Activated CD8-positive, alpha-beta memory T cell treated with anti-CD3 and anti-CD28 coated beads for 4 hours (primary cell): ENCODE results near the gene KLK10.

Experiments used
- DNase-seq, 2 donors: peaks; one replicate each; pipeline ENCODE4 v3.0.0-alpha.2; 2020; ENCODE audit warnings: low read depth in 2 of 2

KLK10 gene, protein sequence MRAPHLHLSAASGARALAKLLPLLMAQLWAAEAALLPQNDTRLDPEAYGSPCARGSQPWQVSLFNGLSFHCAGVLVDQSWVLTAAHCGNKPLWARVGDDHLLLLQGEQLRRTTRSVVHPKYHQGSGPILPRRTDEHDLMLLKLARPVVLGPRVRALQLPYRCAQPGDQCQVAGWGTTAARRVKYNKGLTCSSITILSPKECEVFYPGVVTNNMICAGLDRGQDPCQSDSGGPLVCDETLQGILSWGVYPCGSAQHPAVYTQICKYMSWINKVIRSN

DNA sequence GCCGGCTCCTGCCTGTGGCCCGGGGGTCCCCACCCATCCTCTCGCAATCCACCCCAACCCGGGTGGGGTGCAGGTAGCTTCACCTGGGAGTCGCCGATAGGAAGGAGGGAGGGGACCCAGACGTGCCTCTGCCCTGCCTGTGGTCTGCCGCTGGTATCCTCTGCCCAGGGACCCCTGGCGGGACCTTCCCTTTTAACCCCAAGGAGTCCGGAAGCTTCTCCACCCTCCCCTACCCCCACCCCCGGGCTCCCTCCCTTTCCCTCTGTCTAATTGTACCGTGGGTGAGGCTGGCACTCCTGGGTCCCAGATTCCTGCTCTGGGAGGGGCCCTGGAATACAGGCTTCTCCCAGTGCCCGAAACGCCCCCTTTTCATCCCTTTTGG lies at the start of gene KLK10:
Gene KLK10 (minus strand): TSS at position 166 of the 382 bp plus-strand sequence. CDS start 579 bp downstream, outside the sequence.
- DNase-seq: no peak

DNA sequence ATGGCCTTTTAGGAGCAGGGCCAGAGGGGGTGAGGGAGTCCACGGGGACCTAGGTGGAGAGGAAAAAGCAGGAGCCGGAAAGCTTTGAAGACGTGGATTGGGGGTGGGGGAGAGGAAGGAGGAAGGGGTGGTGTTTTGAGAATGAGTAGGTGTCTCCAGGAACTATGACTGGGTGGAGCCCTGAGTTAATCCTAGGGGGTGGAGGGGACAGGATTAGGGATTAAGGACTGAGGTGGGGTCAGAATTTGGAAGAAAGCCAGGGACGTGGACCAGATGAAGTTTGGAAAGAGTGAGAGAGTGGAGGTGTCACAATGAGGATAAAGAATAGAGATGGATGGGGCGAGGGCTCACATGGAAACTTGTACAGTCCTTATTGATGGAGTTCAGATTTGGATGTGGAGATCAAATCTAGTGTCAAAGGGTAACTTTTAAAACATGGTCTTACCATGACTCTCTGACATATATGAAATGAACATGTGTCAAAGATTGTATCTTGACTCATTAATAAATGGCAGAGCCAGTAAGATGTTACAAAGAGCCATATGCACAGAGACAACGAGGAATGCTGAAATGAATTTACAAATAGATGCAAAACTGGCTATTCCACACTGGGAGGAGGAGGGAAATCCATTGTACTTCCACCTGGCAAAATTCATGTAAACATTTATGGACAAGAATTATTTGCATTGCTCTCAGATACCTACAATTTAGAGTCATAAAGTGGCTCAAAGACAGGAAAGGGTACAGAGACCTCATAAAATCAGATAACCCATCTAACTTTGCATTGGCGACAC lies 47.1 kb upstream of the KLK10 start:
- DNase-seq: no peak

DNA sequence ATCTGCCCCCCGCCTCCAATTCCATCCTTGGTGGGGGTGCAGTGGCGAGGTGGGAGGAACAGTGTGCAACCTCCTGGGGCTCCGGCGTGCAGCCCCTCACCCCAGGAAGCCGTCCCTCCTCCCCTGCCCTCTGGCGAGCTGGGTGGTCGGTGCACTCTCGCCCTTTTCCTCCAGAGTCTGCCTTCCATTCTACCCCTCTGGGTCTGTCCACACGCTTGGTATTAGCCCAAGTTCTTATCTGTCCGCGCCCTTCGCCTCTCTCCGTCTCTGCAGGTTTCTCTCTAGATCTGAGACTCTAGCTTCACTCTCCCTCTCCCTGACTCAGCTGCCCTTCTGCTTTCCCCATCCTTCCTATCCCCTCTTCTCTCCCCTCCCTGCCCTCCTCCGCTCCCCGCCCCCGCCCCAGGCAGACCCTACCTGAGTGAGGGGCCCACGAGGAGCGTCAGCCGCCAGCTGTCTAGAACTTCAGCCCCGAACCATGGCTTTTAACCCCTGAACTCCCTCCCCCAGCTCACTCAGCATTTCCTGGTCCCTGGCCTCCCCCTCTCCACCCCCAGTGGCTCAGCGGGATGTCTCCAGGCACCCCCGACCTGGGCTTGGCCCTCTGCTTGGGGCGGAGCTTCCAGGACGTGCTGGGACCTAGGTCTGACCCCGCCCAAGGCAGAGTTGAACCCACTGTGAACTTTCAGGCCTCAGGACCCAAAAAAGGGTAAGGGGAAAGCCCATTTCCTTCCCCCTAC lies 45.9 kb upstream of the KLK10 start:
- DNase-seq: no peak

DNA sequence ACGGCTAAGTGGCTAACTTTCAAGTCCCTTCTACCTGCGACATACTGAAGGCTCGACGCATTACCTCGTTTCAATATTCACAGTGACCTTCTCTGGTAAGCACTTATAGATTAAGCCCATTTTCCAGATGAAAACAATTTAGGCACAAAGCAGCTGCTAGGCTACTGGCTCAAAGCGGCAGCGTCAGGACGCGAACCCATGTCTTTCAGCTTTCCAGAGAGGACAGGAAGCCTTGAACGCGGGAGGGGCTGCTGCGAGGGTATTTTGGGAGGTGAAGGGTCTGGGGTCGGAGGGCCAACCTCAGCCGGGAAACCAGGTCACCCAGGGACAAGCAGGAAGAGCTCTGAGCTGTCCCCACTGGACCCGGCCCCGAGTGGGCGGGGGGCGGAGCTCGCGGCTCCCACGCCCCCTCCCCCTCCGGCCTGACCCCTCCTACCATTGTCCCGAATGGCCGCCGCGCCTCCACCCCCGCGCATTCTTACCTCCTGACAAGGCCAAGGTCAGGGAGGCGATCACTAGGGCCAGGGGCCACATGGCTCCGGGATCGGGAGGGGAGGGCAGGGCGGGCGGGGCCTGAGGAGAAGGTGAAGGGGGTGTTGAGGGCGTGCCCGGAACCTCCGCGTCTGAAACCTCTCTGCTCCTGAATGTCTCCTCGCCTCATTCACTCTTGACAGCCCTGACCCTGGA lies 45.2 kb upstream of the KLK10 start, which contains the start of gene KLK13:
Gene KLK13 (minus strand): TSS at position 559 of the 687 bp plus-strand sequence. CDS start 25 bp downstream, at position 534.
- DNase-seq: no peak

GRCh38 chr19:51063664-51064063 lies 44.2 kb upstream of the KLK10 start:
- no peak for DNase-seq

DNA sequence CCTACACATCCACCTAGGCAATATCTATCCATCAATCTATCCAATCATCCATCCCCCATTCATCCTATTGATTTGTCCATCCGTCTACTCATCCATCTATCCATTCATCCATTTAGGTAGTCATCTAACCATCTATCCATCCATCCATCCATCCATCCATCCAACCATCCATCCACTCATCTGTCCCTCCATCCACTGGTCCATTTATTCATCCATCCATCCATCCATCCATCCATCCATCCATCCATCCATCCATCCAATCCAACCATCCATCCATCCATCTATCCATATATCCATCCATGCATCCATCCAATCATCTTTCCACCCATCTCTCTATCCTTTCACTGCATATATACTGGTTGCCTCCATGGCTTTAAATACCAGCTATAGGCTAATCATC lies 41.5 kb upstream of the KLK10 start:
- no peak for DNase-seq

GRCh38 chr19:51060336-51060735 lies 40.8 kb upstream of the KLK10 start:
- DNase-seq: no peak

DNA sequence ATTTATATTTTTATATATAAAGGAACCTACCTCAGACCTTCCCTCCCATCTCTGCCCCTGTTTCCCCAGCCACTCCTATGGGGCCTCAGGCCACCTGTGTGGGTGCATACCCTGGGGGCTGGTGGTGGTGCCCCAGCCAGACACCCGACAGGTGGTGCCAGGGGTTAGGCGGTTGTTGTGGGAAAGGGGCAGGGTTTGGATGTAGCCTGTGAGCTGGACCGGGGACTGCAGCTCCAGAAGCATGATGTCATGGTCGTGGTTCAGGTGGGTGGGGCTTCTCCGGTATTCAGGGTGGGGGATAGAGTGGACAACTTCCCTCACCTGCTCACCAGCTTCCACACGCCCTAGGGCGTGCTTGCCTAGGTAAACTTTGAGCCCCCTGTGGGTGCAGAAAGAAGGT lies 40.2 kb upstream of the KLK10 start:
- no peak for DNase-seq

- DNase-seq: no peak
Measured at GRCh38 chr19:51055866-51056265, 36.4 kb upstream of the KLK10 start.

DNA sequence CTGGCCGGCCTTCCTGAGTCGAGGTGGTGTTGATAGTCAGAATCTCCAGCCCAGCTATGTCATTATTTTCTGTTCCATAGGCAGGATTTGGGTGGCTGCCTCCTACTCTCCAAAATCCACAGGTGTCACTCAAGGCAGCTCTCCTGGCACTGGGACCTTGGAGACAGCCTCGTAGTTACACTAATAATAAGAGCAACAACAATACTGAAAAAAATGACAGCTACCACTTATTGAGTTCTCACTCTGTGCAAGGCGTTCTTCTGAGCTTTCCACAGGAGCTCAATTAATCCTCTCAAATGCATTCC lies 27.5 kb upstream of the KLK10 start:
- DNase-seq: no peak

DNA sequence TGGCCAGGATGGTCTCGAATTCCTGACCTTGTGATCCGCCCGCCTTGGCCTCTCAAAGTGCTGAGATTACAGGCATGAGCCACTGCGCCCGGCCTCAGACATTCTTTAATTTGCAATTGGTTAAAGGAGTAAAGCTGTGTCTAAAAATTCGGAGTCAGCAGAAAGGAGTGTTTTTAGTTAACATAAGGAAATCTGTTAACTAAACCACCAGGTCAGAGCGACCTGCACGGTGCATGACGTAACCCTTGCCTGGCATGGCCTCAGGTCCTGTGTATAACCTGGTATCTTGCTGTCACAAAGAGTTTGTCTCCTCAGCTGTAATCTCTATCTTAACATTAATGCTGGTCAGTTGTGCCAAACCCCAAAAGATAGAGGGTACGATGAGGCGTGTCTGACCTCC lies 24.8 kb upstream of the KLK10 start:
- DNase-seq: no peak

DNA sequence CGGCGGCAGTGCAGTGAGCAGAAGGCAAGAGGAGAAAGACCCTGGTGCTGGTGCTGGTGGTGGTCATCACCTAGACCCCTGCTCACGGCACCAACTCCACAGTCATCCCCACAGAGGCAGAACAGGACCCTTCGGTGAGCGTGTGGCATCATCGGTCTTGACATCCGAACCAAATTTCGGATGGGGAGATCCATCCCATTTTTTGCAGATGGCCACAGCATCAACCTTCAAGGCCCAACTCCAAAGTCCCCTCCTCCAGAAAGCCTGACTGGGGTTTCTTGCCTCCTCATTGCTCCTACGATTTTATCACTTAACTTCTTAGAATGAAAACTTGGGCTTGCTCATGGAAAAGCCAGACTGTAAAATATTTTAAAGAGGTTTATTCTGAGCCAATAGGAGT lies 24.0 kb upstream of the KLK10 start:
- DNase-seq: no peak

GRCh38 chr19:51040151-51040550 lies 20.6 kb upstream of the KLK10 start:
- no peak for DNase-seq

- no peak for DNase-seq
Measured at GRCh38 chr19:51036519-51036918, 17.0 kb upstream of the KLK10 start.

GRCh38 chr19:51034704-51035103 lies 15.2 kb upstream of the KLK10 start, which contains the start of gene KLK12:
TSS of gene KLK12 (minus strand) at chr19:51035002. CDS start at chr19:51034621, 381 bp downstream.
- no peak for DNase-seq

GRCh38 chr19:51031880-51032225 lies 12.3 kb upstream of the KLK10 start:
- DNase-seq: no peak

DNA sequence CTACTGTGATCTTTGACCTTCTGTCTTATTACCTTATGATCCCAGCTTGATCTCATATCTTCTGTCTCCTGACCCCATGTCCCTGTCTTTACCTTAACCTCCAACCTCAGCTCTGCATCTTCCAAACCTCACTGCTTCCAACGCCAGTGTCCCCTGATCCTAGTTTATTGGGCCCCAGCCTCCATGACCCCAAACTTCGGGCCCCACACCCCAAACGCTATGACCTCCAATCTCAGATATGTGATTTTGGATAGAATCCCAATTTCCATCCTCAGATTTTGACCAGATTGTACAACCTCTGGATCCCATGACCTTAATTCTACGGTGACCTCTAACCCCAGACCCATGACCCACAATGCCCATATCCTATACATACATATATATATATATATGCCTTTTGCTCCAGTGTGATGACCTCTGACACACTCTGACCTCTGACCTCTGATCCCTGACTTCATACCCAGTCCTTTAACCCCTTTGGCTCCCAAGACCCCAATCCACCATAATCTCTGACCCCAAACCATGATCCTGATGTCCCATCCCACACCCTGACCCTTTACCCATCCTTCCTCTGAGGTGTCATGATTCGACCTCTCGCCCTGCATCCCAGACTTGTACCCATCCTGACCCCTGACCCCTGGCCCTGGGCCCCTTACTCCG lies 11.8 kb upstream of the KLK10 start:
- DNase-seq: no peak

DNA sequence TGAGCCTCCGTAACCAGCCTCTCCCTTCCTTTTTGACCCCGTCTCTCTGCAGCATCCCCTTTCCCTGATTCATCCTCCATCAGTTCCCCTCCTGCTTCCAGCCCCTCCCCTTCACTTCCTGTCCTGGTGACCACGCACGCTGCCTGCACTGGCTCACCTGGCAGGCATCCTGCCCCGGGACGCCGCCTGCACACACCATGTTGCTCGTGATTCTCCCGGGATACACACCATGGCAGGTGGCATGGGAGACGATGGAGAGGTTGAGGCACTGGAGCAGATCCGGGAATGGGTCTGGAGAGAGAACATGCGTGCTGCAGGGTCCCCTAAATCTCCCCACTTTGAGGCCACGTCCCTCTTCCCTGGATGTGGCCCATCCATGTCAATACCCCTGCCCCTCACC lies 11.1 kb upstream of the KLK10 start:
- no peak for DNase-seq

- no peak for DNase-seq
Measured at GRCh38 chr19:51029718-51030117, 10.2 kb upstream of the KLK10 start.

DNA sequence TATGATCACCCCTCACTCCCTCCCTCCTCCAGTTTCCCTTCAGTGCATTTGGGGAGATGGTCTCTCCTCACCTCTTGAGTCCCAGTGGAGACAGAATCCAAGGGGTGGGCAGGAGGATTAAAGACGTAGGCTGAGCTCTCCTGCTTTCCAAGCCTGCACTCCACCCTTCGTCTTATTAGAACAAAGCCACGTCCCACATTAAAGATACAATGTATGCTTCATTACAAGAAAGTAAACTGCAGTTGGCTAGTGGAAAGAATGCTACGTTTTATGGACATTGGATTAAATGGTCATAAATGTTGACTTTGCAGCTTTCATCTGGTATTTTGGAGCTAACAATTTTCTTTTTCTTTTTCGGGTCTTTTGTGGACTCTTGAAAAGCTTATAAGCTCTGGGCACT lies 8.4 kb upstream of the KLK10 start:
- no peak for DNase-seq

GRCh38 chr19:51027126-51027806 lies 7.8 kb upstream of the KLK10 start:
- DNase-seq: no peak
